Globus pallidus (tissue), 1 donor: ENCODE data around the gene TGFA.

Experiments
- DNase-seq: peaks from one replicate; pipeline ENCODE4 v3.0.0-alpha.2; 2015; ENCODE audit warnings: low spot score

TGFA gene

GRCh38 chr2:70463581-70463980 is 90.0 kb downstream of the TGFA start:
- DNase-seq: no peak

DNA sequence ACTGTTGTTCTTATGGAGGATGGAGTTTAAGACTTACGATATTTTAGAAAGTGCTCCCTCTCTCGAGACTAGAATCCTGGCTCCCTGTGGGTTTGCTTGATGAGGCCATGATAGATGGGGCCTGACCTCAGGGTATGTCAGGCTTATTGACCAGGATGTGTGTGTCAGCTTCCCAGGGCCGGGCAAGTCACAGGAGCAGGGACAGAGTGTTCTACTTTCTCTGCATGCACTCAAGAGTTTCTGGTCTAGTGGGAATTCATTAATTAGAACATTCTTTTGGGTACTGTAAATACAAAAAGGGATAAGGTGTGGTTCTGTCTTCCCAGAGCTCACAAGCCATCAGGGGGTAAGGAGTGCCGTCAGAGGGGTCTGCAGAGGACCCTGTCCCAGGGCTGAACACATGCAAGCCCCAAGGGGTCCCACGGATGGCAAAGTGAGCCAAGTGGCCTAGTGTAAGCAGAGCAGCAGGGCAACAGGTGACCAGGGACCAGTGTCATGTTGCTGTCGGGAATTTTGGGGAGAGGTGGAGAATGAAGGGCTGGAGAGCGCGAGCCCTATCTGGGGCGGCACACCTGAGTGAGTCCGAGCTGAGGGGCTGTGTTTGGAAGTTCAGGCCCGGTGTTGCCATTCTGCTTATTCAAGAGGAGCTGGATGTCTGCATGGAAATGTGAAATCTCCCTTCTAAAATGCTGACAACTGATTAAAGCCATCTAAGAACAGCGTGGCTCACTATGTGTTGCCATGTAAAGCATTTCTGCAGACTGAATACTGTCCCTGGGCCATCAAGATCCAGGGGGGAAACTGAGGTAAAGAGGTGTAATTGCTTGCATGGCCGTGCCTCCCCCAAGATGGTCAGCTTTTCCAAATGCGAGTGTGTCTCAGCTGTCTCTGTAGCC is 91.4 kb downstream of the TGFA start:
- DNase-seq: no peak

- no peak for DNase-seq
Observed at GRCh38 chr2:70461414-70461813, 92.2 kb downstream of the TGFA start.

DNA sequence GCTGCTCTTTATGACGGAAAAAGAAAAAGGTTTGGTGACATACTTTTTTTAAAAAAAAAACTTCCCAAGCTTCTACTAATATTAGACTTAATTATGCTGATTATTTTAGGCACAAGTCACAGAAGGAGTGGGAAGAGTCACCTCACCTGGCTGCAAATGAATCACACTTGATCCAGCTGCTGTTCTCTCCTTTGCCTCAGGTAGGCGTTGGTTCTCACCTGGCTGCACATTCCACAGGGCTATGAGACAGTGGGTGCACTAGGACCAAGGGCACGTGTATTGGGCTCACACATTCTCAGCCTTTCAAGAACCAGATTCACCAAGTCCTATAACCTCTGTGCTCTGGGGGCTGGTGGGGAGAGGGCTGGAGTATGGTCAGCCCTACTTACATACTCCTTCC is 93.3 kb downstream of the TGFA start:
- no peak for DNase-seq

DNA sequence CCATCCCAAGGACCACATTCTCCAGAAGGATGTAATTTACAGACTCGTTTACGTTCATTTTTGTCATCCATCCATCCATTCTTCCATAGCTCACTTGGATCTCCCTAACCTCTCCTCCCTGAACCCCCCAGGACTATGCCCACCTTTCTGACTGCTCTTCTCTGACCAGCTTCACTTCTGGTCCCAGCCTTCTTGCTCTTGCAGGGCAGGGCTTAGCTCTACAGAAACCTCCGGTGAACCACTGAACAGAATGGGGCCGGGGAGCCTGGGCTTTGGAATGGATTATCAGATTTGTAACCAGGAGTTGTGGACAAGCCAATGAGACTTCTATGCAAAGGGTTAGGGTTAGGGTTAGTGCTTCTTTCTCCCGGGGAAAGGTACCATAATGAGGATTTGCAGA is 95.0 kb downstream of the TGFA start:
- no peak for DNase-seq

DNA sequence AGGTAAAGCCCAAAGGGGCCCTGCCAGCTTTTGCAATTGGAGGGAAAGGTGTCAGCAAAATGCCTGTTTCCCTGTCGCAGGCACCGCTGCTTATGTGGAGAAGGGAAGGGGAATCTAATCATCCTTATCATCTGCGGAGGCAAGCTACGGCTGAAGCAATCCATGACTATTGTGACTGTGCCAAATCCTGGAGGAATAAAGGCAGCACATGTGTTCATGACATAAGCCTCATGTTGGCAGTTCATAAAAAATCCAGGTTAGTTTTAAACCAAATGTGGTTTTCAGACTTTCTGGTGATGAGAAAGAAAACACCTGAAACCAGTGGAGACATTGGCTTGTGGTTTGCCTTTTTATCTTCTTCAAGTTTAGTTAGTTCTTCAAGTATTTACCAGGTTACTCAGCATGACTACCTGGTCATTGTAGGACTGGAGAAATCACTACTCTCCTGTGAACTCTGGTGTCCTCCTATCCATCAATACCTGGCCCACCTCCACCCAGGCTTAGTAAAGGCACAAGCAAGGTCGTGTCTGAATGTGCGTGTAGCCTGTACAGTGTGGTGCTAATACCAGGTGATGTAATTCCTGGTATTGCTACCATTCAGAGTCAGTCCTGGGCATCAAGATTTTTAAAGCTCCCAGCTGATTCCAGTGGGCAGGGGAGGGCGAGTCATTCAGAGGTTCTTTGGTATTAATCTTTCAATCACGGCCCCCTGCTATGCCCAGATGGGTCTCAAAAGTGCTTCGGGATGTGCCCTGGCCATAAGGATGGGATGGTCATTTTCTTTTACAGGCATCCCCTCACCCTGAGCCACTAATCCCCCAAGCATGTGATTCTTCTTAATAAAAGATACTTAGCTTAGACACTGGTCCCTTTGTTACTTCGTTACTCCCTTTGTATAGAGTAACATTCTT is 96.8 kb downstream of the TGFA start:
- no peak for DNase-seq

- DNase-seq: no peak
Observed at GRCh38 chr2:70454936-70455544, 98.6 kb downstream of the TGFA start.

DNA sequence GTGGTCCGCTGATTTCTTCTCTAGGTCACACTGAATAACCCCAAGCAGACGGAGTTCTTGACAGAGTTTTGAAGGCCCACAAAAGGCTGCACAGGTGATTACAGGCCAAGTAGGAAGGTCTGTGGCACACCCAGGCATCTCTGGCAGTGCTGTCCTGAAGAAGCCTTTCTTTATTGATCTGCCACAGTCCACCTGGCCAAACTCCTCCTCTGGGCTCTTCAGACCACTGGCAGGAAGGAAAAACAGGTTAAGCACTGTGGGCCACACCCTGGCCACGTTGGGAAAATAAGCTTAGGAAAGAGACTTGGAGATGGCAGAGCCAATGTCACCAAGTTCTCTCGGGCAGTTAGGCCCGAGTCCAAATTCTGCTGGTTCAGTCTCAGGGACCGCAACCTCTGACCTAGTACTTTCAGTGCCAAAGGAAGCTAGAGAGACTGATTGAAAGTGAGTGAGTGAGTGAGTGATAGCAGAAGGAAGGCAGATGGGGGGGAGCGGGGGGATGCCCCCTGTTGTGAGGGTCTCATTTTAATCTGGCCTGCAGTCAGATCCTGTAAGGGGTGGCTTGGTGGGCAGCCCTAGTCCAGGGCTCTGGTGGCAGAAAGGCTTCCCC is 102.9 kb downstream of the TGFA start:
- DNase-seq: no peak

DNA sequence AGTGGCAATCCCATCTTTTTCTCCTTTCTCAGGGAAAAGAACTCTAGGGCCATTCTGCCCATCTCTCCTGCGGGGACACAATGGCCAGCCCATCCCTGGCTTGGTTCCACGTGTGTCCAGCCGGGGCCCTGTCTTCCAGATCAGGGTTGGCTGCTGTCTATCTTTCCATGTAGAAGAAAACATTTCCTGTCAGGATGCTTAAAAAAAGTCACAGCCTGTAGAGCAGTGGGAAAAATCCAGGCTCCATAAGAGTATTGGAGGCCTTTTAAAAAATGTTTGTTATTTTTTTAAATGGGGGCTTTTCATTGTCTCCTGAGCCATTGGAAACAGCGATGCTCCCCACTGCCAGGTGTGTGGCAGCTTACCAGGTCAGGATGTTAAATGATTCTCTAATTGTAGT is 105.6 kb downstream of the TGFA start:
- DNase-seq: no peak

DNA sequence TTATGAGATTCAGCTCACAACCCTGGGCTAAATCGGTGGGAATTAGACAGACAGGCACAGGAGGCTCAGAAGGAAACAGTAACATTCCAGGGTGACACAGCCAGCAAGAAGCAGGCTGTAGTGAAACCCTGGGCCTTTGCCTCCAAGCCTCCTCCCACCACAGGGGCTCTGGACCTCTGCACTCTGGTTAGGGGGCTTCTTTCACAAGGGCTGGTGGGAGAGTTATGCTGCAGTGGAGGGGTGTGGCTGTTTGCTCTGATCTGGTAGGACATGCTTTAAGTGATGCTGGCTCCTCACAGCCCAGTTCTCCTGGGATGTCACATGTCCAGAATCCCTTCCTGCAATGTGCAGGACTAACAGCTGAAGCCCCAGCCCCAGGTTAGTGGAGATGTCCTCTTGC is 109.9 kb downstream of the TGFA start:
- no peak for DNase-seq

DNA sequence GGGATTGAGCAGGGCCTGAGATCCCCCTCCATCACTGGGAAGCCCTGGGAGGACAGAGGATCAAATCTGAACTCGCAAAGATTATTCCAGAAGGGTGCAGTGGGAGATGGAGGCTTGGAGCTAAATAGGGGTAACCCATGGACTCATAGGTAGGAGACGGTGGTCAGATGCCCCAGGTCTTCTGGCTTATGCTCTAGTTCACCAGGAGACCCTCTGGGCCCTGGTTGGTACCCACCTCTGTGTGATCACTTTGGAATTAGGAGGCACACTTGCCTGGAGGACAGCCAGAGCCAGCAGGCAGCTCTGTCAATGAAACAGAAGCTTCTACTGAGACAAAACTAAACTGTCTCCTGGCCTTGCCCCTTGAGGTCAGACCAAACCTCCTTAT is 110.6 kb downstream of the TGFA start:
- DNase-seq: no peak

- no peak for DNase-seq
Observed at GRCh38 chr2:70442301-70443077, 111.1 kb downstream of the TGFA start.

DNA sequence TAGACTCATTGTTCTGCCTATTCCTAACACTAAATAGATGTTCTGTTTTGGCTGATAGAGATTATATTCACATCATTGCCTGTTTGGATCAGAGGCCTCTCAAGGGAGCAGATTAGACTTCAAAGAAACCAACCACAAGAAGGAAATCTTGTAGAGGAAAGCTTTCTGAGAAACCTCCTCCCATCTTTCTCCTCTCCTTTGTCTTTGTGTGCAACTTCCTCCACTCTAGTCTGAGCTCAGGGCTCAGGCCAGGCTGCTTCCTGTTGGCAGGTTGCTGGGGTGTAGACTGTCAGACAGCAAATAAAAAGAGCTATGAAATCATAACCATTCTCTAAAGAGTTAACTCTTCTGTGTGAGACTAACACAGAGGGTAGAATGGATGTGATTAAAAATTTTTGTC is 113.0 kb downstream of the TGFA start:
- no peak for DNase-seq

- no peak for DNase-seq
Observed at GRCh38 chr2:70435138-70435537, 118.5 kb downstream of the TGFA start.

GRCh38 chr2:70433315-70433714 is 120.3 kb downstream of the TGFA start:
- DNase-seq: no peak

- no peak for DNase-seq
Observed at GRCh38 chr2:70431716-70432347, 121.8 kb downstream of the TGFA start.

GRCh38 chr2:70426341-70426740 is 127.3 kb downstream of the TGFA start:
- DNase-seq: no peak

- DNase-seq: no peak
Observed at GRCh38 chr2:70425682-70426301, 127.8 kb downstream of the TGFA start.

GRCh38 chr2:70420740-70421139 is 132.9 kb downstream of the TGFA start:
- no peak for DNase-seq

DNA sequence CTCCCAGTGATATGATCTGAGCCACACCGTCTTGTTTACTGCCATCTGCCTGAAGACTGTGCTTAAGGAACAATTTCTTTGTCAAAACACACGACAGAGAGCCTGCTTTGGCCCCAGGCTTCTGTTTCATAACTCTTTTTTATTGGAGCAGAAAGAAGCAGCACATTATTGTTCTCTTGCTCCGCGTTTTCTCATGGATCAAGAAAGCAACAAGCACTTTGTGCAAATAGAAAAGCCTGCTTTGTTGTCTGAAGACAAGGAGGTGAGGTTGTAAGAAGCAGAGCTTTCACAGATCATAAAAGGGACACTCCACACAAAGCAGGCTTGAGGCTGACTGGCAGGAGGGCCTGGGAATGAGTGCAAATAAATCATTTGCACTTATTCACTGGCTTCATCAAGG is 133.5 kb downstream of the TGFA start:
- DNase-seq: no peak
